Hepatocyte (in vitro differentiated cells): ENCODE measurements around the gene TRIM42.

Experiments
- CTCF ChIP-seq: fragments of 200-600 bp; sonication (generic); IDR thresholded peaks from 2 replicates; pipeline ENCODE4 v1.5.1; 2016; ENCODE audit warnings: antibody characterized with exemption, mild to moderate bottlenecking; ENCODE audit not compliant: poor library complexity
- EZH2 ChIP-seq: fragments of 200-600 bp; sonication (generic); IDR thresholded peaks from 2 replicates; pipeline ENCODE4 v1.6.1; 2016; ENCODE audit warnings: antibody characterized with exemption, mild to moderate bottlenecking, borderline replicate concordance

GRCh38 chr3:140630366-140630765 is 47.5 kb upstream of the TRIM42 start:
- TF ChIP-seq CTCF, result no peak
- TF ChIP-seq EZH2, result no peak
